ENCODE data around the gene AVPI1.
"Not testable (repeated sequence)": the region's sequence is repeated elsewhere in the genome, so short reads cannot be mapped to it uniquely, and the experiment has no call there.

The AVPI1 gene

DNA sequence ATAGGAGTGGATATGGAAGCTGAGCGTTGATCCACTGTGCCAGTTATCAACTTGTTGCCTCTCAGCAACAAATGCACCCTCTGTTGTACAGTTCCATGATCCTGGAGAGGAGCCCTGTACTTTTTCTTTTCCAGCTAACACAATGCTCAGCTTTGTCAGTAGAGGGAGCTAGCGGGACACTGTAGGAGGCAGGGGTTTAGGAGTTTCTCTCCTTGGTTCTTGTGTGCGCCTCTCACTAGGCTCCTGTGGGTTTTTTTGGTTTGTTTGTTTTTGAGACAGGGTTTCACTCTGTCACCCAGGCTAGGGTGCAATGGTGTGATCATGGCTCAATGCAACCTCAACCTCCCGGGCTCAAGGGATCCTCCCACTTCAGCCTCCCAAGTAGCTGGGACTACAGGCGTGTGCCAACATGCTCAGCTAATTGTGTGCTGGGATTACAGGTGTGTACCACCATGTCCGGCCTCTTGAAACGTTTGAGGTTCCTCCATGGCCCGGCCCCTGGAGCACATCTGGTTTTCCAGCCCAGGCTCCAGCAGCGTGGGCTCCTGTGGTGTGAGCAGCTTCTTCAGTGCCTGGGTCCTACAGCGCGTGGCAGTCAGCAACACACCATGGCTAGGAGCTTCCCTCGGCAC lies 14.5 kb upstream of the AVPI1 start:
- no peaks in the 10 kb centered on the region for H3K9me3 ChIP-seq (ENCODE audit: insufficient read depth, low read length)
- TF ChIP-seq YY1 (IDR thresholded peaks at IDR 0.05; ENCODE audit: insufficient read depth, insufficient read length) = no peak
- TF ChIP-seq SUZ12 (IDR thresholded peaks at IDR 0.05; ENCODE audit: extremely low read depth, insufficient read depth, insufficient read length) = no peak
- TF ChIP-seq ZNF274 (IDR thresholded peaks at IDR 0.05; ENCODE audit: low read depth, low read length) = no peak
- no peak for DNase-seq (ENCODE audit: low read depth, low spot score)
- H3K36me3 ChIP-seq (ENCODE audit: insufficient read depth, insufficient read length, low read length) = no peaks in the 10 kb centered on the region
- H3K4me1 ChIP-seq (ENCODE audit: insufficient read depth, insufficient read length) = peaks cover 3% of the 10 kb centered on the region
- no peaks in the 10 kb centered on the region for H3K27me3 ChIP-seq (ENCODE audit: insufficient read depth, insufficient read length)
- no peak overlapping the region for H3K9ac ChIP-seq (ENCODE audit: insufficient read length, low read depth)
- no peak overlapping the region for H3K4me3 ChIP-seq (ENCODE audit: insufficient read length, low read depth)

DNA sequence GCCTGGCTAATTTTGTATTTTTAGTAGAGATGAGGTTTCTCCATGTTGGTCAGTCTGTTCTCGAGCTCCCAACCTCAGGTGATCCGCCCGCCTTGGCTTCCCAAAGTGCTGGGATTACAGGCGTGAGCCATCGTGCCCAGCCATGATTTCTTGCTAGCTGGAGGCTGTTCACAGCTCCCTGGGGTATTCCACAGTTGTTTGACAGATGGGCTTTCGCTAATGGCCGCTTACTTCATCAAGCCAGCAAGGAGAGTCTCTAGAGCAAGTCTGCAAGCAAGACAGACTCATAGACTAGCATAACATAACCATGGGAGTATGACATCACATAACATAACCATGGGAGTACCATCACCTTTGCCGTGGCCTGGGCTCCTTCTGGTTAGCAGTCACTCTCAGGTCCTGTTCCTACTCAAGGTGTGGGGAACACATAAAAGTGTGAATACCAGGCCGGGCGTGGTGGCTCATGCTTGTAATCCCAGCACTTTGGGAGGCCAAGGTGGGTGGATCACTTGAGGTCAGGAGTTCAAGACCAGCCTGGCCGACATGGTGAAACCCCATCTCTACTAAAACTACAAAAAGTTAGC lies 11.1 kb upstream of the AVPI1 start:
- not testable (repeated sequence) for H3K9me3 ChIP-seq (ENCODE audit: insufficient read depth, low read length); H3K4me3 ChIP-seq (ENCODE audit: insufficient read length, low read depth); H3K27me3 ChIP-seq (ENCODE audit: insufficient read depth, insufficient read length); H3K4me1 ChIP-seq (ENCODE audit: insufficient read depth, insufficient read length); DNase-seq (ENCODE audit: low read depth, low spot score); H3K36me3 ChIP-seq (ENCODE audit: insufficient read depth, insufficient read length, low read length); H3K9ac ChIP-seq (ENCODE audit: insufficient read length, low read depth)

DNA sequence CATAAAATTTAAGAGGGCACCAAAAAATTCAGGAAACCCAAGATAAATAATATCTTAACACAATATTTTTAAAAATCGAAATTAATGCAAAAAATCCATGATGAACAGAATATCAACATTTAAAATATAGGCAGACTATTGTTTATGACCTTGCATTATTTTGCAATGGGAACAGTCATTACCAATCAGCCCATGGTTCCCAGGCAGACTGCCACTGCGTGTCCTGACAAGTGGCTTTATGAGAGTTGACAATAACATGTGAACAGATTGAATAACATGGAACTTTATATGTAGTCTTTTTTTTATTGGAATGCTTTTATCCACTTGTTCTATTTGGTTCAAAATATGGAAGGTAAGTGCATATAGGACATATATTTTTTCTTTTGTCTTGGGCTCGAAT lies 3.1 kb upstream of the AVPI1 start:
- no peaks in the 10 kb centered on the region for H3K4me1 ChIP-seq (ENCODE audit: insufficient read depth, insufficient read length)
- H3K4me3 ChIP-seq (ENCODE audit: insufficient read length, low read depth) = no peak overlapping the region
- no peaks in the 10 kb centered on the region for H3K9me3 ChIP-seq (ENCODE audit: insufficient read depth, low read length)
- H3K27me3 ChIP-seq (ENCODE audit: insufficient read depth, insufficient read length) = no peaks in the 10 kb centered on the region
- no peak overlapping the region for H3K9ac ChIP-seq (ENCODE audit: insufficient read length, low read depth)
- H3K36me3 ChIP-seq (ENCODE audit: insufficient read depth, insufficient read length, low read length) = no peaks in the 10 kb centered on the region
- TF ChIP-seq ZNF274 (IDR thresholded peaks at IDR 0.05; ENCODE audit: low read depth, low read length) (no peak), SUZ12 (IDR thresholded peaks at IDR 0.05; ENCODE audit: extremely low read depth, insufficient read depth, insufficient read length) (no peak), YY1 (IDR thresholded peaks at IDR 0.05; ENCODE audit: insufficient read depth, insufficient read length) (no peak)
- no peak for DNase-seq (ENCODE audit: low read depth, low spot score)

DNA sequence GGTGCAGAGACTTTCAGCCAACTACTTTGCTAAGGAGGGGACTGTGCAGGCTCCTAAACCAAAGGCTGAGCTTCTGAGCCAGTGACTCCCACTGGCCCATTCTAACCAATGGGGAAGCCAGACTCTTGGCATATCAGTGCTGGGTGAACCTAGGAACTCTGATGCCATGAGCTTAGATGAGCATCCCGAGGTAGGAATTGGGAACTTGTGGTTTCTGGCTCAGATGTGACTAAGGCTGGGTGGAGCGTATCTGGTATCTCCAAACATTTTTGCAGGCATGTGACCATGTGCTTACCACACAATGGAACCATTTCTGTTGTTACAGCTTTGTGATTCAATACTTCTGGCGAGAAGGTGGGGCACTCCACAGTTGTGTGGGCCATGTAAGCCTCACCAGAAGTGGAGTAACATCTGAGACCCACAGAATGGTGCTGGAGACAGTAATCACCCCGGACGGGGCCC lies 2.5 kb upstream of the AVPI1 start:
- TF ChIP-seq ZNF274 (IDR thresholded peaks at IDR 0.05; ENCODE audit: low read depth, low read length) (no peak), YY1 (IDR thresholded peaks at IDR 0.05; ENCODE audit: insufficient read depth, insufficient read length) (no peak), SUZ12 (IDR thresholded peaks at IDR 0.05; ENCODE audit: extremely low read depth, insufficient read depth, insufficient read length) (no peak)
- Histone ChIP-seq H3K9ac (ENCODE audit: insufficient read length, low read depth) (no peak overlapping the region), H3K4me1 (ENCODE audit: insufficient read depth, insufficient read length) (no peaks in the 10 kb centered on the region), H3K27me3 (ENCODE audit: insufficient read depth, insufficient read length) (no peaks in the 10 kb centered on the region), H3K9me3 (ENCODE audit: insufficient read depth, low read length) (no peaks in the 10 kb centered on the region), H3K36me3 (ENCODE audit: insufficient read depth, insufficient read length, low read length) (no peaks in the 10 kb centered on the region), H3K4me3 (ENCODE audit: insufficient read length, low read depth) (no peak overlapping the region)
- DNase-seq (ENCODE audit: low read depth, low spot score) = no peak

DNA sequence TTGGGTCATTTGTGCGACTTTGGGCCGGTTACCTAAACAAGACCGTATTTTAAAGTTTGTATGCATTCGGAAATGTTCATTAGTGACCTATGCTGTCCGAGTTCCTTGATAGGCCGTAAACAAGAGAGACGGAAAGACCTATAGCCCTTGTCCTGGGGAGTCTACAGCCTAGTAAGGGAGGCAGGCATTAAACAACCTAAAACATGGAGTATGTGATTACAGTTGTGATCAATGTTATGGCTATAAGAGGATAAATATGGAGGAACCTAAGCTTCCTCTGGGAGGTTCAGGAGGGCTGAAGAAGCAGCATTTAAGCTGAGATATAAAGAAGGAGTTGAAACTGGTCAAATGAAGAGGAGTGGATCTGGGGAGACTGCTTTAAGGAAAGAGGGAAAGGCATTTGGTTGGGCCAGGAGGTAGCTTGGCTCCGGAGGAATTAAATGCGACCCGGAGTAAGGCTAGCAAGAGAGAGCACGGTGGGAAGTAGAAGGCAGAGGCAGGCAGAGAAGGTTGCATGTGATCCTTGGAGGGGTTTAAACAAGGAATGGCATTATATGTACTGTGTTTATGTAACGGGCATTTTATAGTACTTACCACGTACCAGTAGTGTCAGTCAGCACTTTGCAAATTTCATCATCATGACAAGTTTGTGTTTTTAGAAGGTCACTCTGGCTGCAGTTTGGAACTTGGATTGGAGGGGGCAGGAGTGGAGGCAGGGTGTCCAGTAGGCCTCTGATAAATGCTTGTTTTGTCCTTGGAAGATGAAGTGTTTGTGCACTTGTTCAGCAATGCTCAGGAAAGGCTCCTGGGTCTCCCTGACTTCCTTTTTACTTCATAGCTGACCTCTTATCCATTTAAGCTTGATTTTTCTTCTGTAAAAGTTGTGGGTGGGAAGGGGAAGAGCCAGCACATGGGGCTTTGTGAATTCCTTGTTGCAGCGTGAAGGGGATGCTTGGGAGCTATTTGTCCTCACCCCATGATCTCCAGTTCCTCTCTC lies 1.0 kb upstream of the AVPI1 start:
- H3K4me3 ChIP-seq (ENCODE audit: insufficient read length, low read depth) = peak overlapping the region; percentile 27
- TF ChIP-seq ZNF274 (IDR thresholded peaks at IDR 0.05; ENCODE audit: low read depth, low read length) (no peak), SUZ12 (IDR thresholded peaks at IDR 0.05; ENCODE audit: extremely low read depth, insufficient read depth, insufficient read length) (no peak), YY1 (IDR thresholded peaks at IDR 0.05; ENCODE audit: insufficient read depth, insufficient read length) (no peak)
- peaks cover 2% of the 10 kb centered on the region for H3K4me1 ChIP-seq (ENCODE audit: insufficient read depth, insufficient read length)

DNA sequence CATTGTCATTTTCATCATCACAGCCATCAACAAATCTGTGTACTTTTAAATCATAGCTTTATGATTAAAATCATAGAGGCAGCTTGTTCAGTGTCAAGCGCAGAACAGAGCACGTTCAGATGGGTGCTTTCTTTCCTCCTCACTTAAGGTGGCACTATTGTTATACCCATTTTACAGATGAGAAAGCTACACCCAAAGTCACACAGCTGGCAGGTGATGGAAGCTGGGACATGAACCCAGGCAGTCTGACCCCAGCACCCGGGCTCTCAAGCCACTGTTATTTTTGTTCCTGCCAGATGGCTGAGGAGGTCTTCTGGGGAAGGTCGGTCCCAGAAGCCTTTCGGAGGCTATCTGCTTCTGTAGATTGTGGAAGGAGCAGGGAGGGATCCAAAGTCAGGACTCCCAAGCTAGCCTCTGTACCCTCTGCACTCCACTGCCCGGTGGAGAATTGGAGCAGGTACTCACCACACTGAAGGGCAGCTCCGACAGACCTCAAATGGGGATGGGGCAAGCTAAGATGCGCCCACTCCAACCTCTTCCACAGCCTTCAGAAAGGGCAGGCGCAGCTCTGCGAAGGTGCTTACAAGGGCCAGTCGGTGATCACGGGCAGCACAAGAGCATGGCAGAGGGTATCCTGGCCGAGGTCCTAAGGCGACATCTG lies 610 bp downstream of the AVPI1 start:
- no peaks in the 10 kb centered on the region for H3K27me3 ChIP-seq (ENCODE audit: insufficient read depth, insufficient read length)
- peak overlapping the region; percentile 77 for H3K4me3 ChIP-seq (ENCODE audit: insufficient read length, low read depth)
- TF ChIP-seq SUZ12 (IDR thresholded peaks at IDR 0.05; ENCODE audit: extremely low read depth, insufficient read depth, insufficient read length) = no peak
- TF ChIP-seq YY1 (IDR thresholded peaks at IDR 0.05; ENCODE audit: insufficient read depth, insufficient read length) = no peak
- no peak for TF ChIP-seq ZNF274 (IDR thresholded peaks at IDR 0.05; ENCODE audit: low read depth, low read length)
- peaks cover 4% of the 10 kb centered on the region for H3K4me1 ChIP-seq (ENCODE audit: insufficient read depth, insufficient read length)
- peak overlapping the region; percentile 90 for H3K9ac ChIP-seq (ENCODE audit: insufficient read length, low read depth)
- no peak for DNase-seq (ENCODE audit: low read depth, low spot score)
- no peaks in the 10 kb centered on the region for H3K9me3 ChIP-seq (ENCODE audit: insufficient read depth, low read length)
- no peaks in the 10 kb centered on the region for H3K36me3 ChIP-seq (ENCODE audit: insufficient read depth, insufficient read length, low read length)

More for the DNA sequence above, 1.0 kb upstream of the AVPI1 start:
- peak overlapping the region; percentile 70 for H3K9ac ChIP-seq (ENCODE audit: insufficient read length, low read depth)
- H3K9me3 ChIP-seq (ENCODE audit: insufficient read depth, low read length) = no peaks in the 10 kb centered on the region
- DNase-seq (ENCODE audit: low read depth, low spot score) = no peak
- no peaks in the 10 kb centered on the region for H3K27me3 ChIP-seq (ENCODE audit: insufficient read depth, insufficient read length)
- no peaks in the 10 kb centered on the region for H3K36me3 ChIP-seq (ENCODE audit: insufficient read depth, insufficient read length, low read length)

All from NT2/D1 (cell line).